ENCODE data around the gene WIZ.
"Not testable (repeated sequence)": the region's sequence is repeated elsewhere in the genome, so short reads cannot be mapped to it uniquely, and the experiment has no call there.

WIZ gene

GRCh38 chr19:15428956-15429824 is 20.6 kb downstream of the WIZ start:
- FAIRE-seq: no peak

GRCh38 chr19:15427991-15428471 is 21.7 kb downstream of the WIZ start:
- no peak for FAIRE-seq

- no peak for FAIRE-seq
Measured at GRCh38 chr19:15427350-15427700, 22.4 kb downstream of the WIZ start.

- no peak for FAIRE-seq
Measured at GRCh38 chr19:15426485-15427349, 23.0 kb downstream of the WIZ start.

- no peak for FAIRE-seq
Measured at GRCh38 chr19:15425321-15425950, 24.3 kb downstream of the WIZ start.

DNA sequence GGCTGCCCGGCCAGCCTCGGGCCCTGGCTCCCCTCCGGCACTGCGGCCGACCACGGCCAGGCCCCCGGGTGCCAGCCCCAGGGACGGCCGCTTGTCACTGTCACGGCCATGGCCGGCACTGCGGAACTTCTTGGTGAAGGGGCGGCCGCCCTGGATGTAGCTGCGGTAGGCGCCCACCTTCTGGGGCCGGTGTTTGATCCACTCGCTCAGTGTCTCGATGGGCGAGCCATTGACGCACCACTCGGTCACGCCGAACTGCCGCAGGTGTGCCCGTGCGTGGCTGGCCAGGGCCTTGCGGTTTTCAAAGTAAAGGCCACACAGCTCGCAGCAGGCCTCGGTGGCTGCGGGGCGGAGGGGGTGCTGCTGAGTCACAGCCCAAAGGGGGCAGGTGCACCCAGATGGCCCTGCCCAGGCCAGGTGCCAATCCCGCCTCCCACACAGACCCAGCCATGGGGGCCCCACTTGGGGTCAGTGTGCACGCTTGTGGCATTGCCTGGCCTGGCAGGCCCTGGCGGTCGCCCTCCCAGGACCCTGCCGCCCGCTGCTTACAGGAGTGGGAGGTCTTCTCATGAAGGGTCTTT is 25.0 kb downstream of the WIZ start:
- FAIRE-seq: no peak

DNA sequence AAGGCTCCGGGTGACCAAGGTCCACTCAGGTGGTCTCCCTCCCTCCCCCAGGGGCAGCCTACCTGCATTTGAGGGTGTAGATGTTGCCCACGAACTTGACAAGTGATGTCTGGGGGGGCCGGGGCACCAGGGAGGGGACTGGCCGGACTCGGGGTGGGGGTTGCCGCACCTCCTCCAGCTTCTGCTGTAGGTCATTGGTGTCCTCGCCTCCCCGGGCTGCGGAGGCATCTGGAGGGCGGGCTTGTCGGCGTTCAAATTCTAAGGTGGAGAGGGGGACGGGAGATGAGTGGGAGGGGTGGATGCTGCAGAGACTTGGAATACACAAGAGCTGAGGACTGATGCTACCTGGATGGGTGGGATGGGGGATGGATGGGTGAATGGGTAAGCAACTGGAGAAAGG is 25.6 kb downstream of the WIZ start:
- FAIRE-seq: no peak

GRCh38 chr19:15423130-15423529 is 26.6 kb downstream of the WIZ start:
- FAIRE-seq: no peak

DNA sequence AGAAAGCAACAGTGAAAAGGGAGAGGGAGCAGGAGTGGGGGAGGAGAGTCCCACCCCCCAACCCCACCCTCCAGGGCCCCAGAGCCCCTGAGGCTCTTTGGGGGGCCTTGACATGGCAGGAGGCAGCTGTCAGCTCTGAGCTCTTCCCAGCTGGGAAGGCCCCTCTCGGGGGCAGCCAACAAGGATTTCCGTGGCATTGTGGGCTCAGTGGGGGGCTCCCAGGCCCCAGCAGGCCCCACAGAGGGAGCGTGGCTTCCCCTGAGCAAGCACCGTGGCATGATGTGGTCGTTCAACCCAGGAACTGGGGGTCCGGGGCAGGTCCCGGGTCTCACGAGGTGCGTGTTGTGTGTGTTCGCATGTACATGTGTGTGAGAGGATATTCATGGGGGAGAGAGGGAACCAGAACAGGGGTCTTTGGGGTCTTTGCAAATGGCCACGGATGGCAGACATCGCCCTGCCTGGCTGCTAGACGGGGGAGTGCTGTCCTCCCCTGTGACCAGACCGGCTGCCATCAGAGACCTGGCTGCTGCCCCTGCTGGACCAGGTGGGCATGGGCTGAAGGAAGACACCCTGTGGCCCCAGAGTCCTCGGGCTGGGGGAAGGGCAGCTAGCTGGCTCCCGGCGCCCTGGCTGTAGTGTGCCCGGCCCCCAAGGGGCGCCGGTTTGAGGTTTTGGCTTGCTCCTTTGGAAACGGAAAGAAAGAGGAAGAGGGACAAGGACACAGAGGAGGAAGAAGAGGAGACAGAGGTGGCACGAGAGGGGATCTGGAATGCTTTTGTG is 27.3 kb downstream of the WIZ start:
- no peak for FAIRE-seq

DNA sequence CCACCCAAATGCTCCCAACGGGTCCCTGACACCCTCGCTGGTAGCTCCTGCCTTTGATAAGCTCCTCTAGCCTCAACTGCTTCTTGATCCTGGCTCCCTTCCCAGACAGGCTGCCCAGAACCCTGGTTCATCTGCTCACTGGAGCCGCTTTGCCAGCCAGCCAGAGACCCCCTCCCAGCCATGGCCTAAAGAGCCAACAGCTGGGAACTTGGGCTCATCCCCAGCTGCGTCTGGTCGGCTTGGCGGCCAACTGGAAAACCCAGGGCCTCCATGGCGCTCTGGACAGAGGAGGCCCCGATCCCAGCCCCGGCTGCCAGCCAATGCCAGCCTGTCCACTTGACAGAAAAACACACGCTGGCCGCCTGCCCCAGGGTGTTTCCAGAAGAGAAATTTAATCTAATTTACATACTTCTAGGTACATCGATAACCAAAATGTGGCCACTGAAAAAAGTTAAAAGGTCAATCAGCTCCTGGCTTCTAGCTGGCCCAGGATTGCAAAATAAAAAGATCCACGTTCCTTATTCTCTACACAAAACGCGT is 28.0 kb downstream of the WIZ start:
- FAIRE-seq: no peak

DNA sequence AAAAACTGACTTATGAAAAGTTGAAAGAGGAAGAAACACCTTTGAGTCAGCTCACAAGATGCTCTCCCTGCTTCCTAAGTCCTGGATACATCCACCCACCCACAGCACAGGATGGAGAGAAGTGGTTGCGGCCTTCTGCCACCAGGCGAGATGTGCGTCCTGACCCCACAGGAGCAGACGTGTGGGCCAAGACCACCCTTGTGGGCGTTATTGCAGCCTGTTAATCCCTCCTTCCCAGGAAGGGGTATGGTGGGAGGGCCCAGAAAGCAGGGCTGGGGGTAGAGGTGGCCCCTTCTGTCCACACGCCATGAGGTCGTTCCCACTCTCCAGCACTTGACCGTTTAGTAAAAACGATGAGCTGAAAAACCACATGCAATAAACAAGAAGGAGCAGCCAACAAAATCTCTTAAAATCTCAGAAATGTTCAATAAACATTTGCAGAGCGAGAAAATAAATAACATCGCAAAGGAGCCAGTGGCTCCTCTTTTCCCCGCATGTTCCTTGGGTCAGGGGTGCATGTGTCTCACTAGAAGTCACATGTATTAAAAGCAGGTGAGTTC is 28.5 kb downstream of the WIZ start:
- no peak for FAIRE-seq

DNA sequence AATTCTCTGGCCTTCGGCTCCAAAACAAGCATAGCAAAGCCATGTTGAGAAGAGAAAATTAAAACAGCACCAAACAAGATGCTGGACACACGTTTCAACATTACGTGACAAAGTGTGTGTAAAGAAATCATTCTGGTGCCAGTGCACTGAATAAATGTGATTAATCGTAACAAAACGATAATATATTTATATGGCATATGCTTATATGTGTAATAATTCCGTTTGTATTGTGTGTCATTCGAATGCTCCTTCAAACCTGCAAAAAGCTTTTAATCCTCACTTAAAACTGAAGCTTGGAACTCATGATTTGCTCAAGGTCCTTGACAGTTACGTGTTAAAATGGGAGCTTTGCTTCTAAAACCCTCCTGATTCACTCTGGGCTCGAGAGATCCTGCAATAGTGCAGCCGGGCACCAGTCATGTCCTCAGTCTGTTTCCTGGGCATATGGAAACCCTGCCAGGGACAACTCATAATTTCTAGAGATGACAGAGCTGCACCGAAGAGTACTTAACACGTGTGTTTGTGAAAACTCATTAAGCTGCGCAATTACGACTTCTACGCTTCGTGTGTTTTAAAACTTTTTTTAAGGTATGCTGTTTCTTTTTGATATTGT is 30.2 kb downstream of the WIZ start:
- FAIRE-seq: no peak

DNA sequence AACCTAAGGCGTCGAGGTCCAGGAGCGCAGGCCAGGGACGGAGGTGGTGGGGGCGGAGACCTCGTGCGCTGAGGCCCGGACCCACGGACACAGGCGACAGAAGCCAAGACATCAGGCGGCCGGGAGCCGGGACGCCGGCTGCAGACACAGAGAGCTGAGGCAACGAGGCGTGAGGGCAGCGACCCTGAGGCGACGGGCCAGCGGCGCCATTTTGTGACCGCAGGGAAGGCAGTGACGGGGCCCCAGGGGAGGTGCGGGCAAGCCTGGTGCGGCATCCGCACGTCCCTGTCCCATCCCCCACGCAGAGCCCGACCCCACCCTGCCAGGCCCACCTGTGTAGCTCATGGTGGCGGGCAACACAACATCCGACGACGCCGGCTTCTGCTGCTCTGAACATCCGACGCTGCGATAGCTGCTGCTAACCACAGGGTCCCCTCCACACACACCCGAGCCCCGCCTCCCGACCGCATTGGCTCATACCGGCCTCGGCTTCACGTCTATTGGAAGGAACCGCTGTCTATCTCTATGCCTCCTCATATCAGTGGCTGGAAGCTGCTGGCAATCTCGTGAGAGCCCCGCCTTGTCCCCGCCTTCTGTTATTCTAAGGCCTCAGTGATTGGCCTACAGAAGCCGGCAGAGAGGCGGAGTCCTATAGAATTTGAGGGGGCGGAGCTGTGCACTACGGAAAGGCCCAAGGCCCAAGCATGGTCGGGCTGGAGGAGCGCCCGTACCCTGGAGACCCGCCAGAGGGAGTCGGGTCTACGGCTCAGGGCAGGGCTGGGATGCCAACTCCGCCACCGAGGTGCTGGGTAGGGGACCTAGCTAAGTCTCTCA is 31.0 kb downstream of the WIZ start, which contains the start of gene AKAP8L:
AKAP8L (minus strand) TSS at position 410 of the 834 bp plus-strand sequence; CDS start at position 345, 65 bp downstream.
- FAIRE-seq: peak; percentile 98

GRCh38 chr19:15418231-15418578 is 31.6 kb downstream of the WIZ start:
- FAIRE-seq: no peak

DNA sequence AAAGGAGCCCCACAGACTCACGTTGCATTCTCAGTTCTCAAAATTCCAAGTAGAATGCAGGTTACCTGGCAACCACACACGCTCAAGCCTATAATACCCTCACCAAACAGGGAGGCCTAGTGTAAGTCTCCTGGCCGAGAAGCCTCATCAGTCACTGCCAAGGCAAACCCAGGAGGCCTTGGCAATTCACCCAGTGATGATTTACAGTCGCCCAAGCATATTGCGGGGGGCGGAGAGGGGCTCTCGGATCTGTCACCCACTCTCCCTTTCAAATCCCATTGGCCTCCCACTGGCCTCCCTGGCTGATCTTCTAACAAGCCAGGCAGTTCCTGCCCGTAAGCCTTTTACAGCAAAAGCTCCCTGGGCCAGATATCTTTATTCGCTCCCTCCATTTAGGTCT is 32.1 kb downstream of the WIZ start:
- FAIRE-seq: no peak

- no peak for FAIRE-seq
Measured at GRCh38 chr19:15412832-15413231, 36.9 kb downstream of the WIZ start.

- FAIRE-seq: not testable (repeated sequence)
Measured at GRCh38 chr19:15411351-15411750, 38.4 kb downstream of the WIZ start.

- no peak for FAIRE-seq
Measured at GRCh38 chr19:15404780-15405211, 45.0 kb downstream of the WIZ start.

DNA sequence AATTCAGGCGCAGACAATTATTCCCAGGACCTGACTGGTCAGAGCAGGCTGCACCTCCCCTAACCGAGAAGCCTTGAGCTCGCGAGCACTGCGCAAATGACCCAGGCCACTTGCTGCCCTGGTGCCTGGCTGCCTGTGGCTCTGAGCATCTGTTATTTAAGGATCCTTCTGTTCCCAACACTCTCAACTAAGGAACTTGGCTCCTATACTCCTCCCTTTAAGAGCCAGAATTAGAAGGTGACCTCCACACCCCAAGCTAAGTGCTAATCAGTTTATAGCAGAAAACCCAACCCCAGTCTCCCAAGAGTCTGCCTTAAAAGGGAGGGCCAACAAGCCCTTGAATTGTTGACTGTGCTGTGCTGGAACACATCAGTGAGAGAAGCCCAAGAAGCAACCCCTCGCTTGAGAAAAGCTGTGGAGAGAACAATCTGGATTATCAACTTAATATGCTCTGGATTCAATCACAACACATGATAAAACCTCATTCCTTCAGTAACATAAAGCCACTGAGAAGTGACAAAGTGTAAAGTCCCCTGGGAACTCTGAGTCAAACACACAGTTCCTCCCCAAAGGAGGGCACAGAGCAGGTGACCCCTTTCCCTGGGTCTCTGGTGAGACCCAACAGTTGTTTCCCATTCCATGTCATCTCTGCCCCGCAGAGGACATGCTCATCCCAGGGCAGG is 45.5 kb downstream of the WIZ start:
- no peak for FAIRE-seq

GRCh38 chr19:15403151-15403531 is 46.6 kb downstream of the WIZ start:
- FAIRE-seq: no peak

All from A204.1 (cell line).